Forelimb muscle (tissue), 1 donor: Measurements from ENCODE around the gene PRKAG1. TPM values are rescaled to one million over a fixed set of nuclear protein-coding genes. Genes with fewer than 3 reads are reported as not detected.
"Not testable (repeated sequence)": the region's sequence is repeated elsewhere in the genome, so short reads cannot be mapped to it uniquely, and the experiment has no call there.

Experiments
- DNase-seq: peaks from one replicate; pipeline ENCODE4 v3.0.0-alpha.2; 2013; ENCODE audit warnings: low read depth
- polyA plus RNA-seq: library from polyadenylated mRNA; unstranded; fragments of 120-200 nt; gene quantifications from one replicate; pipeline ENCODE4 v1.2.1, GENCODE V29; 2013; ENCODE audit not compliant: insufficient read length

Gene PRKAG1
- polyA plus RNA-seq = 60.2 TPM

DNA sequence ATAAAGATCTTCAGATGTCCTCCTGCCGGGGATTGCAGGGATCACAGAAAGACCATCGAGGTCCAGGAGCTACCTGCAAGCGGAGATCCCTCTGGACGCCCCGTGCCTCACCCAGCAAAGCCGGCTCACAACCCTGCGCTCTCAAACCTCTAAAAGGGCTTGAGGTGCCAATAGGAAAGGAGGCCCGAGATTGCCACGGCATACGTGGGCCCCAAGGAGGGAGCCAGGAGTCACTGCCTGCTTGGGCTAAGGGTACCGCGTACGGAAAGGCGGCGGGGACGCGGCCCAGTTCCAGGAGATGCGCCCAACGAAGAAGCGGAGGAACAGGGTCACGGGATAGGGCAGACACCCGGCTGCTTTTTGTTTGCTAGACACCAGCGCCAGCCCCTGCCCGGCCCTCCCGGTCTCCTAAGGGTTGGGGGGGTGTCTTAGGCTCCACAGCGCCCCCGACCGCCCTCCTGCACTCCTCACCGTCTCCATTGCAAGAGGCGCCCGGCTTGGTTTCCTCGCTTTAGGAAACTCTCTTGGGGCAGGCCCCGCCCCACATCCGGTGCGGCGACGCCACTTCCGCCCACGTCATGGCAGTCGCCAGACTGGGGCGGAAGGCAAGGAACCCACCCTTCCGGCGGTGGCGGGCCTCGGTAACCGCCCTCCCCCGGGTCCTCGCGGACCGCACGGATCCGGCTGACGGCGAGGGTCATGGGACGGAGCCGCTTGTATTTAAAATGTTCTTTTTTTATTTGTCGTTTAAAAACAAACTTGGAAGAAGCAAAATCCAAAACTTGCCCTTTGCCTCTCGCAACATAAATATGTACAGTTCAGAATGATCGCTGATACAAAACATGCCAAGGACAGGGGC, at the start of gene PRKAG1:
PRKAG1 (minus strand) TSS at position 516 of the 859 bp plus-strand sequence; CDS start at position 480, 36 bp downstream.
- DNase-seq = peak; percentile 90

DNA sequence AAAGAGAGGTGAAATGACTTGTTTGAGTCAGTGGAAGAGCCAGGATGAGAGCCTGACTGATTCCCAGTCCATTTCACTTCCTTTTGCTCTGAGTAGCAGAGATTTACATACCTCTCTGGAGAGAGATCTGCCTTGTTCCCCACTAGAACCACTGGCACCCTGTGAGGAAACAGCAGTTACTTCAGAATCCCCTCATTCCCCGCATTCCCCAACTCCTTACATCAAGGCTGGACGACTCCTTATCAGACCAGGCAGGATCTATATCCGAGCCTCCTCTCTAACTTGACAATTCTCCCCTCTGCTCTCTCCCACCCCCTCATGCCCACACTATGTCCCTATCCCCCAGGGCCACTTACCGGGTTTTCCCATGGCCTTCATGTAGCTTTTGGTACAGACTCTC, 47.5 kb upstream of the PRKAG1 start:
- DNase-seq = no peak

DNA sequence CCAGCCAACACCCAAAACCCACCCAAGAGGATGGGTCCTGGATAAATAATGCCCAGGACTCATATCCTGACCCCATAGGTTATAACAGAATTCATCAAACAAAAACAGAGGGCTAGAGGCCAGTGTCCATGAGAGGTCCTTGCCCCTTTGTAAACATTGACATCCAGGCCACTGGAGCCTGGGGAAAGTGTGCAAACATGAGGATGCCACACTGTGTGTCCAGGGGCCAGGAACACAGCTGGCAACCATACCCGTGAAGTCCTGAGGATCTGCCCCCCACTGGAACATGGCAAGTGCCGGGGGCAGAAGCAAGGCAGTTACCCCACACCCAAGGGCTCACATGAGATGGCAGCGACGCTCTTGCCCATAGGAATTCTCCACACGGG, 46.2 kb upstream of the PRKAG1 start:
- DNase-seq = no peak

DNA sequence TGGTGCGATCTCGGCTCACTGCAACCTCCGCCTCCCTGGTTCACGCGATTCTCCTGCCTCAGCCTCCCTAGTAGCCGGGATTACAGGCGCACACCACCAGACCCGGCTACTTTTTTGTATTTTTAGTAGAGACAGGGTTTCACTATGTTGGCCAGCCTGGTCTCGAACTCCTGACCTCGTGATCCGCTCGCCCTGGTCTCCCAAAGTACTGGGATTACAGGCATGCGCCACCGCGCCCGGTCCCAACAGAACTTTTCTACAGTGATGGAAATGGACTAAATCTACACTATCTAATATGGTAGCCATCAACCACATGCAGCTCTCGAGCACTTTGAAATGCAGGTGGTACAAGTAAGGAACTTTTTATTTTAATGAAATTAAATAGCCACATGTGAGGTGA, 43.3 kb upstream of the PRKAG1 start:
- DNase-seq = not testable (repeated sequence)

DNA sequence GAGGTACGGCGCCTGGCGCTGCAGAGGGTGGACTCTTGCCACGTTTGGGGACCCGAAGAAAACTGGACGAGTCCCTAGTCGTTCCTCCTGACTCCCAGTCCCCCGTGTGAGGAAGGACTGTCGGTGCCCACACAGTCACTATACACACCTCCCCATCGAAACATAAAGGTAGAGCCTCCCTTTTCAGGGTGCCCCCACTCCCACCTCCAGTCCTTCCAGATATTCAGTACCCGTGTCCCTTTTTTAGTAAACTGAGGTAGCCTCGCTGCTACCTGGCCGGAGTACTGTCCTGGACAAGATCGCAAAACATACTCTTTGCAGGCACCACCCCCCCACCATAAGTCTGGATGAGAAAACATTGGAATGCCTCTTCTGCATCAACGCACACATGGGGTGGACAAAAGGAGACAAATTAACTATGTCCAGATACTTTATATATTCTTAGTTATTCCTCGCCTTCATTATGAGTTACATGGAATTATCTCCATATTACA, 42.6 kb upstream of the PRKAG1 start:
- no peak for DNase-seq

DNA sequence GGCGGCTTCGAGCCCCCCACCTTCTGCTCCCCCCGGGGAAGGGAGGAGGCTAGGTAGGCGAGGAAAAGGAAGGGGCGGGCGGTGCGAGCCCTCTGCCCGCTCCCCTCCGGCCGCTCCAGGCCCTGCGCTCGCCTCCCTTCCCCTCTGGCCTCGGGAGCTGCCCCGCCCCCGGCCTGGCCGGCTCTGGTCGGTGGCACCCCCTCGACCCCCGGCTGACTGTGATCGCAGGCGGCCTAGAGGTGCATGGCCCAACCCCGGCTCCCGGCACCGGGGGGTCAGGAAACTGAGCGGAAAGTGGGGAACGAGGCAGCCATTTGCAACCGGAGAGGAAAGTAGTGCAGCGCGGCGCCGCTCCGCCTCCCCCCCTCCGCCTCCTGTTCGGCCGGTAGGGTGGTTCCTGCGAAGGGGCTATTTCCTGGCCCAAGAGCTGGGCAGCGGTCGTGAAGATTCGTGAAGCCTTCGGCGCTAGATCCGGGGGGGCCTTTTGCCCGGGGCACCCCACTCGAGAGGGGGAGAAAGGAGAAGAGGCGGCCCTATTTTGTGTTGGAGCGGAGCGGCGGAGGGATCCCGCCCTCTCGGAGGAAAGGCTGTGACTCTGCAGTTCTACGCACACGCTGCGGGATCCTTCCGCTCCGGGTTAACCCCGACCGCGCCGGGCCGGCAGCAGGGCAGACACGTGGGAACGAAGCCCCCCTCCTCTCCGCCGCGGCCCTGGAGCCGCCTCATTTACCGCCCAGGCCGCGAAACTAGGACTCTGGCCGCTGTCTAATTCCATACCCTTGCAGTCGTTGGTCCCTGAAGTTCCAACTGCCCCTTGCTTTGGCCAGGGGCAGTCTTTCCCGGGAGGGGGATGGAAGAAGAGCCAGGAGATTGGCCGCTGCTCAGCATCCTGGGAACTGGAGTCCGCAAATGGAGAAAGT, 41.9 kb upstream of the PRKAG1 start, which contains the start of gene KMT2D:
KMT2D (minus strand) TSS at position 558 of the 920 bp plus-strand sequence. CDS start 5,470 bp downstream, outside the sequence.
- DNase-seq = peak; percentile 86

DNA sequence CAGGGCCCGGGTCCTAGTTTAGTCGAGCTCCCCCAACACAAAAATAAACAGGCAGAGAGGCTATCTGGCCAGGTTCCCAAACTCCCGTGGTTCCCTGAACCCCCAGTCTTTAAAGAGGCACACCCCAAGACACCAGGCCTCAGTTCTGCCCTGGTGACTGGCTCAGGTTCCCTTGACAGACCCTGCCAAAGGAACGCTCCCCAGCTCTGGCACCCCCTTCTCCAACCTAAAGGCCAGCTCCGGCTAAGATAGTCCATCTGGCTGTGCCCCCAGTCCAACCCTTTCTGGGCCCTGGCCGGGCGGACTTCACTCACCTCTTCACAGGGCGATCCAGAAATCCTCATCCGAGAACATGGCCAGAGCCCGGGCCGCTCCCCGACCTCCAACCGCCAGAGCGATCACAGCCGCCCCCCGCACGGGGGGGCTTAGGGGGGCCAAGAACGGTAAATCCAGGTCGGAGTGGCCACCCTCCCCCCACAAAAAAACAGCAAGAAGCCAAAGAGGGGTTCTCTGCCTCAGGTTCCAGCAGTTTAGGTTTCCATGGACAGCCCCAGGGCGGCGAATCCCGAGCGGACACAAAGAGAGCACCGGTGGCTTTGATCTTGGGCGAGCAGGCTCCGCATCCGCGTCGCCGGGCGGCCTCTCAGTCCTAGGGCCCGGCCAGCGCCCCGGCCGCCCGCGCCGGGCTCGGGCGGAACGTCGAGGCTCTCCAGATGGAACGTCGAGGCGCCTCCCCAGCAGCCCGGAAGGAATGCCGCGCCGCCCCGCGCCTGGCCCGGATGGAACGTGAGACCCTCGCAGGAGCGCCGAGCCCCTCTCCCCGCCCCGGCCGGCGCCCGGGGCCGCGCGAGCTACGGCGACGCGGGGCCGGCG, 41.0 kb upstream of the PRKAG1 start:
- DNase-seq = no peak

DNA sequence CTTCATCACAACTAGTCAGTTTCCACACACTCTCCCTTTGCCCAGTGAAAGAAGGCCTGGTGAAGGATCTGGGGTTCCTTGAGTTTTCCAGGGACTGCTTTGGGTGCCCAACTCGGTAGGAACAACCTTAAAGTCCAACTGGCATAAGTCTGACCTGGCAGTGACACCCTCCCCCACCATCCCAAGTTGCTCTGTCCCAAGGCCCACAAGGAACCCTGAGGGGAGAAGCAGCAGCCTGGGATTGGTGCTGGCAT, 40.4 kb upstream of the PRKAG1 start:
- DNase-seq = no peak

DNA sequence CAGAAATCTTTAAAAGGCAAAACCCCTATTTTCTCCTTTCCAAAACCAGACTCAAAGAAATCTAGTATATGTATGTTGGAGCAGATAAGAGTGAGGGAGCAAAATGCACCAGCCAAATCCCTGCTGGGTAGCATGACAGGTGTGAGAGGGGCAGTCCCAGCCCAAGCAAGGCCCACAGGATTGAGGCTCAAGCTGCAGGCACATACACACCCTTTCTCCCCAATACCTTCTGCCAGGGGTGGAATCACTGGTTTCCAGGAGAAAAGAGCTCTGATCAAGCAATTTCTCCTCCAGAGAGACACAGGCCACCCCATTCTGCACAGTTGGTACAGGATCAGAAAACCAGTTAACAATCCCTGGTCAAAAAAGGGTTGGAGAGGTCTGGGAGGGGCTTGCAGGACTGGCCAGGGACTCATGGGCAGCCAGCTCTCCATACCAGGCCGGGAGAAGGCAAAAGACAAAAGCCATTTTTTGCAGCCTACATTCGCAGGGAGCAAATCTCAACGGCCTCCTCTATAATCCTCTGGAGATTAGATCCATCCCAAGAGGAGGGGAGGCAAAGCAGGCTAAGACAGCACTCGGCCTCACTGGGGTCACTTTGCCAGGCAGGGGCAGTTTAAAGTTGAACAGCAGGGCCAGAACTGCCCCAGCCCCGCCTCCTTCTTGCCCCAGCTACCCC, 39.9 kb upstream of the PRKAG1 start:
- DNase-seq = no peak

DNA sequence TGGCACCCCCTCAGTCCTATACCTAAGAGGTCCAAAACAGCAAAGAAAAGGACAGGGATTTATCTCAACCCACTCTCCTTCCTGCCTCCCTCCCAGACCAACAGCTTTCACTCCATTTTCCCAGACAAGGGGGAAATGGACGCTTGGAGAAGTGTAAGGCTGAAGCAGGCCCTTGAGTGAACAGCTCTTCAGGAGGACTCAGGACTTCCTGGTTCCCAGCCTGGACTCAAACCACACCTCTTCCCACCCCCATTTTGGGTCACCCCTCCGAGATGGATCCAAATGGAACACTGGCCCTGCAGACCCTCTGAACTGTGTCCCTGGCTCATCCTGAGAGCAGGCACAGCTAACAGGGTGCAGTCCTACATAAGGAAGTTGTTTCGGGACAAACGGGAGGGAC, 39.3 kb upstream of the PRKAG1 start:
- DNase-seq = no peak

DNA sequence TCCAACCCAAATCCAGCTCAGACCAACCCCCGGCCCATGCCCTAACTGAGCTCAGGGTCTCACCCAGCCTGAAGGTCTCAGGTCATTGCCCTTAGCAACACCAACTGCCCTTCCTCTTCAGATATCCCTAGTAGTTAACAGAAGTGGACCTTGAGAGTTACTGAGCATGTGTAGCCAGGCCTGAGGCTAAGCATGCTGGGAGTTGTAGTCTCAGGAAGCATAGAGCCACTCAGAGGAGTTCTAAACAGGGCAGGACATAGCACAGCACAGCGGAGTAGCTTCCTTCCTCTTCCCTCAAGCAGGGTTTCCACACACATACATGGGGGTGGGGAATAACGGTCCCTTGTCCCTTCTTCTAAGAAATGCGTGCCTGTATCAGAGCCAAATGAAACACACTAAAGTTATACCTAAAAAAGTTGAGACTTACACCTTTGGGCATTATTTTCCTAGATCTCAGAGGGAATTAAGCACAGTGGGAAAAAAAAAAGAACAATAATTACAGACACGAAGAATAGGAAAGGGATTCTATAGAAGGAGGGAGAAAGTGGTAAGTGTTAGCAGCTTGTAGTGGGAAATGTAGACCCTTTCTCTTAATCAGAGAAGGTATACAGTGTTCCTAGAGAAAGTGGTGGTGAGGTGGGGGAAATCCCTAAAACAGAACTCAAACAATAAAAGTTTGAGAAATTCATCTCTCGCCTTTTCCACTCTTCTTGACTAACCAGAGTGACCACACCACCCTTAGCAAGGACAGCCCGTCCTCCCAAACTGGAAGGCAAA, 37.6 kb upstream of the PRKAG1 start:
- no peak for DNase-seq

DNA sequence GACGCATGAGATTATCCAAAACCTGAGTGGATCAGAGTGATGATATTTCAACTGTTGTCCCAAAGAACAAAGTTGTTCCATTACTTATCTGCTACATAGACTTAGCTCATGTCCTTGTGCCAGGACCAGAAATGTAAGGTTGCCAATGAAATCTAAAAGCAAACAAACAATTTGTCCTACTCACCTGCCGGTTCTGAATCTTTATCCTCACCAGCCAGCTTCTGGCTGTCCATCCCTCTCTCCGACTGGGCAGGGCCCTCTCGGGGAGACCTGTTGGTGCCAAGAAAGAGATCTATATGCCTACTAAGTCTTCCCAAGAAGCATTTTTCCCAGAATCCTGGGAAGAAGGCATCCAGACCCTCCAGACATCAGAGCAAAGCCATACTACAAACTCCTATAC, 36.5 kb upstream of the PRKAG1 start:
- no peak for DNase-seq

DNA sequence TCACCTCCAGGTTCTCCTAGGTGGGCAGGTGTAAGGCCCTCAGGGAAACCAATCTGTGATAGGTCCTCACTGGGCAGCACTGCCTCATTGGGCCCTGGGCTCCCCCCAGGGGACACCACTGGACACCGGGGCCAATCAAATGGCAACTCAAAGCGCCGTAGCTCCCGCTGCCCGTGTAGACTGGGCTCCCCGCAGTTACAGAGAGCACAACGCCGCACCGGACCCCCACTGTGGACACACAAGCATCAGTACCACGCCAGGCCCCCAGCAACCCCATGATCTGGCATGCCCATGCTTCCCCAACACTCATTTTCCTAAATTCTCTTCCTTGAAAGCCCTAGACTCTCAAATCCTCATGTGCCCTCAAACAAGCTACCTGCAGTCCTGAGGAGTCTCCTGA, 35.9 kb upstream of the PRKAG1 start:
- no peak for DNase-seq

DNA sequence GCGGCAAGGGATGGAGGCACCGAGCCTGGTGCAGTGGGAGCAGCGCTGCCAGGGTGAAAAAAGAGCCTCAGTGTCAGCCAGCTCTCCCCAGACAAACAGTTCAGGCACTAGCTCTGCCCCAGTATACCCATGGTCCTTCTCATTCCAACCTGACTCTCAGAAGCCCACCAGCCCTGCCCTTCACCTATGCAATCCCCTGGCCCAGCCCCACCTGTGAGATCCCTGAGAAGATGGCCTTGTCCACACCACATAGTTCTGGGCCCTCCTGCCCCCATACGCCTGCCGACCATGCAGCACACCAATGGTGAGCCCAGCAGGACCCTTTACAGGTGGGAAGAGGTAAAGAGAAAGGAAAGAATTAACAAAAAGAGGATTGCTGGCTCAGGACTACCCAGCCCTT, 35.5 kb upstream of the PRKAG1 start:
- DNase-seq = no peak

DNA sequence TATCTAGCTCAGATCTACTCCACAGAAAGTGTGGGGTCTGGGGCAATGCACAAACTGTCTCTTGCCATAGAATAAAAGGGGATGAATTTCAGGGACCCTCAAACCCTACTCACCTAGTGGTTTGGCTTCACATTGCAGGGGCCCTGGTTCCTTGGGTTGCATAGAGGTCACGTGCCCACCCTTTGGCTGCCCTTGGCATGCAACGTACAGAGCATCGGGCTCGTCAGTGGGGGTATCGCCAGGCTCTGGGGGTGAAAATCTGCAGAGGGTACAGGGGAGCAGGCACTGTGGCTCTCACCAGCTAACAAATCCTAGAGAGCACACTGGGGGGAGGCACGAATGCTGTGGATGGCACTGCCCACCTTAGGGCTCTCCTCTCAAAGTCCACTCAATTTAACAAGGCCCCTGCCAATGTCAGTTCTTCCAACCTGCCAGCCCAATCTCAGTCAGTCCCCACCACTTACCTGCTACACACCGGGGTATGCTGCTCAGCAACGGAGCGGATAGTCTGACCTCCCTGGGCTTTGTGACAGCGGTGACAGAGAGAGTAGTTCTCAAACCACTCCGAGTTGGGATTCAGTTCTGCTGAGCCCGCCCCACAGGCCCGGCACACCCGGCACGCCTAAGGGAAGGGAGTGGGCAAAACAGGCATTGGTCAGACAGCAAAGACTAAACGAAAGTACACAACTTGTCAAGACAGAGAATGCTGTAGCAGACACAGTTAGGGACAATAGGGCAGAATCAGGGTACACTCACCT, 34.1 kb upstream of the PRKAG1 start:
- DNase-seq = no peak

DNA sequence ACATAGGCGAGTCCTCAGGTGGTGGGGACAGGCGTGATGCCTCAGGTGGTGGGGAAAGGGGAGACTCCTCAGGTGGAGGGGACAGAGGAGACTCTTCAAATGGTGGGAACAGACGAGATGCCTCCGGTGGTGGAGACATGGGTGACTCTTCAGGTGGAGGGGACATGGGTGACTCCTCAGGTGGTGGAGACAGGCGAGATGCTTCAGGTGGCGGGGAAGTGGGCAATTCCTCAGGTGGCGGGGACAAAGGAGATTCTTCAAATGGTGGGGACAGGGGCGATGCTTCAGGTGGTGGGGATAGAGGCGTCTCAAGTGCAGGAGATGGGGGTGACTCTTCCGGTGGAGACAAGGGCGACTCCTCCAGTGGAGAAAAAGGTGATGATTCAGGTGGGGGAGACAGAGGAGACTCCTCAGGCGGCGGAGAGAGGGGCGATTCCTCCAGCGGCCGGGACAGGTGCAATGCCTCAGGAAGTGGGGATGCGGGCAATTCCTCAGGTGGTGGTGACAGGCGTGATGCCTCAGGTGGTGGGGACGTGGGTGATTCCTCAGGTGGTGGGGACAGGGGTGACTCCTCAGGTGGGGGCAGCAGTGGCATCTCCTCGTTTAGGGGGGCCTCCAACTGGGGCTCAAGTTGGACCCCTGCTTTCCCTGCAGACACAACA, 33.3 kb upstream of the PRKAG1 start:
- DNase-seq = no peak

DNA sequence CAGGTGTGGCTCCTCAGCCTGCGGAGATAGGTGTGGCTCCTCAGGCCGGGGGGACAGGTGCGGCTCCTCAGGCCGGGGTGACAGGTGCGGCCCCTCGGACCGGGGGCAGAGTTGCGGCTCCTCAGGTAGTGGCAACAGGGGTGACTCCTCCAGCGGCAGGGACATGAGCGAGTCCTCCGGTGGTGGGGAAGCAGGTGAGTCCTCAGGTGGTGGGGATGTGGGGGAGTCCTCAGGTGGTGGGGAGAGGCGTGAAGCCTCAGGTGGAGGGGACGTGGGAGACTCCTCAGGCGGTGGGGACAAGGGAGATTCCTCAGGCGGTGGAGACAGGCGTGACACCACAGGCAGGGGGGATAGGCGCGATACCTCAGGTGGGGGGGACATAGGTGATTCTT, 32.8 kb upstream of the PRKAG1 start:
- no peak for DNase-seq

DNA sequence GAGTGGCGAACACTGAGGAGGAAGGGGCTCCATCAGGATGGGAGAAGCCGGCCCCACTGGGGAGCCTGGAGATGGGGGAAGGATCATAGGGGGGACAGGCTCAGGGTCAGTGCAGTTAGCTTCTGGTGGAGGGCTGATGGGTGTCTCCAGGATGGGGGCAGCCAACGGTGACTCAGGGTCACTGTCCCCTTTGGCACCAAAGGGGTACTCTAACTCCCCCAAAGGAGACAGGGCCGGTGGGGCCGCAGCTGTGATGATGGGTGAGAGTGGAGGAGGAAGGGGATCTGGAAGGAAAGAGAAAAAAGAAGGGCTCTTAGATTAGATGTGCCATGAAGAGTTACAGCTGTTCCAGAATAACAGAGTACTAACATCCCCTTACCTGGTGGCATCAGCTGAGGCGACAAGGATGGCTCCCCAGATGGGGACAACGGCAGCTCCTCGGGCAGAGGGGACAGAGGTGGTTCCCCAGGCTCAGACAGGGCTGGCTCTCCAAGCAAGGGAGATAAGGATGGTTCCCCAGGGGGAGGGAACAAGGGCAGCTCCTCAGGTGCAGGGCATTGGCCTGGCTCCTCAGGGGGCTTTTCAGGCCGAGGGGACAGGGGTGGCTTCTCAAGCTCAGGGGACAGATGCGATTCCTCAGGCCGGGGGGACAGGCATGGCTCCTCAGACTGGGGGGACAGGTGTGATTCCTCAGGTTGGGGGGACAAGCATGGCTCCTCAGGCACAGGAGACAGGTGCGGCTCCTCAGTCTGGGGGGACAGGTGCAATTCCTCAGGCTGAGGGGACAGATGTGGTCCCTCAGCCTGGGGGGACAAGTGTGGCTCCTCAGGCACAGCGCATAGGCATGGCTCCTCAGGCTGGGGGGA, 32.2 kb upstream of the PRKAG1 start:
- no peak for DNase-seq
